PC-9 (cell line): ENCODE results near the gene CGA. TPM values are rescaled to one million over a fixed set of nuclear protein-coding genes. Genes with fewer than 3 reads are reported as not detected.

ENCODE experiments used
- BruUV-seq: library from RNA; stranded (reverse); fragments of 400-500 nt; replicated peaks from 2 replicates; lab custom pipeline; 2021; lab: Mats Ljungman, UMichigan
- CTCF ChIA-PET: fragments of 300-600 bp; sonication (Branson Sonifier 250); formaldehyde crosslinking; loops from one replicate; lab custom pipeline; 2022; ENCODE audit warnings: antibody characterized with exemption; lab: Charles Lee
- POLR2A ChIA-PET: fragments of 300-600 bp; sonication (Branson Sonifier 250); formaldehyde crosslinking; loops from one replicate; lab custom pipeline; 2022; ENCODE audit warnings: antibody characterized with exemption; ENCODE audit not compliant: unreplicated experiment; lab: Charles Lee
- DNase-seq, 2 experiments: peaks; one replicate each; pipeline versions ENCODE4 v3.0.0 to v3.0.0-alpha.2; 2015 to 2022; ENCODE audit warnings: mixed read lengths in 1 of 2
- H2AFZ ChIP-seq: fragments of 200-600 bp; sonication (generic); 2 replicates; pipeline ENCODE4 v1.8.1; 2017; ENCODE audit warnings: antibody characterized with exemption
- H3F3A ChIP-seq: fragments of 200-600 bp; sonication (generic); 2 replicates; pipeline ENCODE4 v1.8.1; 2017; ENCODE audit warnings: antibody characterized with exemption, mild to moderate bottlenecking, low read depth; ENCODE audit not compliant: insufficient read depth
- H3K27ac ChIP-seq: fragments of 200-600 bp; sonication (generic); 2 replicates; pipeline ENCODE4 v1.6.1; 2016; ENCODE audit warnings: mixed run types
- H3K27me3 ChIP-seq: fragments of 200-600 bp; sonication (generic); 2 replicates; pipeline ENCODE4 v1.6.1; 2016; ENCODE audit warnings: low read depth, mixed run types; ENCODE audit not compliant: insufficient read depth
- H3K36me3 ChIP-seq: fragments of 200-600 bp; sonication (generic); 2 replicates; pipeline ENCODE4 v1.6.1; 2016; ENCODE audit warnings: low read depth, mixed run types
- H3K4me1 ChIP-seq: fragments of 200-600 bp; sonication (generic); replicated peaks from 2 replicates; pipeline ENCODE4 v1.6.1; 2016; ENCODE audit warnings: mixed run types; ENCODE audit not compliant: insufficient read depth
- H3K4me2 ChIP-seq: fragments of 200-600 bp; sonication (generic); 2 replicates; pipeline ENCODE4 v1.6.1; 2017; ENCODE audit warnings: mixed run types
- H3K4me3 ChIP-seq: fragments of 200-600 bp; sonication (generic); 2 replicates; pipeline ENCODE4 v1.6.1; 2016; ENCODE audit warnings: mixed run types
- H3K79me2 ChIP-seq: fragments of 200-600 bp; sonication (generic); 2 replicates; pipeline ENCODE4 v1.6.1; 2017; ENCODE audit warnings: low read depth, mixed run types
- H3K9me2 ChIP-seq: fragments of 200-600 bp; sonication (generic); 2 replicates; pipeline ENCODE4 v1.8.1; 2017; ENCODE audit warnings: mild to moderate bottlenecking; ENCODE audit not compliant: insufficient read depth
- H3K9me3 ChIP-seq: fragments of 200-600 bp; sonication (generic); 2 replicates; pipeline ENCODE4 v1.8.1; 2016; ENCODE audit warnings: low read depth; ENCODE audit not compliant: insufficient read depth
- H4K20me1 ChIP-seq: fragments of 200-600 bp; sonication (generic); 2 replicates; pipeline ENCODE4 v1.8.1; 2017; ENCODE audit not compliant: insufficient read depth
- EZH2 ChIP-seq: fragments of 200-600 bp; sonication (generic); IDR thresholded peaks from 2 replicates; pipeline ENCODE4 v1.8.0; 2017; ENCODE audit warnings: antibody characterized with exemption, low read depth
- intact Hi-C: fragments of 100-400 bp; cut with micrococcal nuclease; formaldehyde crosslinking; loops from one replicate; pipeline ENCODE4 v1.10.0; 2022; ENCODE audit not compliant: unreplicated experiment
- total RNA-seq: library from RNA; stranded (reverse); gene quantifications from 2 replicates; pipeline ENCODE4 v1.2.3, GENCODE V29; 2021
- TF ChIP-seq, protein P1 (sequence below): fragments of 200-600 bp; sonication (generic); conservative IDR thresholded peaks from 2 replicates; pipeline ENCODE4 v1.6.1; 2017; ENCODE audit warnings: mixed run types, antibody characterized with exemption, mild to moderate bottlenecking, moderate library complexity

CGA gene
- total RNA-seq, 1 experiment from 2014 or later, result not detected

GRCh38 chr6:87099472-87099871 lies 4.6 kb upstream of the CGA start:
- Histone ChIP-seq H4K20me1 (no peaks in the 10 kb centered on the region), H3K36me3 (no peaks in the 10 kb centered on the region), H3K4me1 (no peaks in the 10 kb centered on the region), H3K4me2 (no peak overlapping the region), H3K27me3 (no peaks in the 10 kb centered on the region), H3K4me3 (no peak overlapping the region), H3K27ac (no peak overlapping the region), H3K9me3 (no peaks in the 10 kb centered on the region), H3K9me2 (no peaks in the 10 kb centered on the region), H3K79me2 (no peaks in the 10 kb centered on the region), H3F3A (no peaks in the 10 kb centered on the region), H2AFZ (no peak overlapping the region)
- intact Hi-C loops, result no loop called here
- ChIA-PET POLR2A (no interaction called here), CTCF (no interaction called here)
- no TSS peak for BruUV-seq
- no peak for DNase-seq
- TF ChIP-seq EZH2, result no peak
- TF ChIP-seq, protein P1, sequence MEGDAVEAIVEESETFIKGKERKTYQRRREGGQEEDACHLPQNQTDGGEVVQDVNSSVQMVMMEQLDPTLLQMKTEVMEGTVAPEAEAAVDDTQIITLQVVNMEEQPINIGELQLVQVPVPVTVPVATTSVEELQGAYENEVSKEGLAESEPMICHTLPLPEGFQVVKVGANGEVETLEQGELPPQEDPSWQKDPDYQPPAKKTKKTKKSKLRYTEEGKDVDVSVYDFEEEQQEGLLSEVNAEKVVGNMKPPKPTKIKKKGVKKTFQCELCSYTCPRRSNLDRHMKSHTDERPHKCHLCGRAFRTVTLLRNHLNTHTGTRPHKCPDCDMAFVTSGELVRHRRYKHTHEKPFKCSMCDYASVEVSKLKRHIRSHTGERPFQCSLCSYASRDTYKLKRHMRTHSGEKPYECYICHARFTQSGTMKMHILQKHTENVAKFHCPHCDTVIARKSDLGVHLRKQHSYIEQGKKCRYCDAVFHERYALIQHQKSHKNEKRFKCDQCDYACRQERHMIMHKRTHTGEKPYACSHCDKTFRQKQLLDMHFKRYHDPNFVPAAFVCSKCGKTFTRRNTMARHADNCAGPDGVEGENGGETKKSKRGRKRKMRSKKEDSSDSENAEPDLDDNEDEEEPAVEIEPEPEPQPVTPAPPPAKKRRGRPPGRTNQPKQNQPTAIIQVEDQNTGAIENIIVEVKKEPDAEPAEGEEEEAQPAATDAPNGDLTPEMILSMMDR, result no peak

- no peak overlapping the region for H3K4me2 ChIP-seq
- no peak overlapping the region for H3K27ac ChIP-seq
- H3F3A ChIP-seq, result no peaks in the 10 kb centered on the region
- no peak overlapping the region for H2AFZ ChIP-seq
- ChIA-PET POLR2A (no interaction called here), CTCF (no interaction called here)
- no peaks in the 10 kb centered on the region for H3K27me3 ChIP-seq
- H4K20me1 ChIP-seq, result no peaks in the 10 kb centered on the region
- H3K36me3 ChIP-seq, result no peaks in the 10 kb centered on the region
- intact Hi-C loops, result no loop called here
- no peaks in the 10 kb centered on the region for H3K79me2 ChIP-seq
- TF ChIP-seq, protein P1, result no peak
- TF ChIP-seq EZH2, result no peak
- H3K4me1 ChIP-seq, result no peaks in the 10 kb centered on the region
- H3K9me3 ChIP-seq, result no peaks in the 10 kb centered on the region
- no peak for DNase-seq
- no peak overlapping the region for H3K4me3 ChIP-seq
- no TSS peak for BruUV-seq
- no peaks in the 10 kb centered on the region for H3K9me2 ChIP-seq
Measured at GRCh38 chr6:87094576-87094975, 330 bp downstream of the CGA start.

DNA sequence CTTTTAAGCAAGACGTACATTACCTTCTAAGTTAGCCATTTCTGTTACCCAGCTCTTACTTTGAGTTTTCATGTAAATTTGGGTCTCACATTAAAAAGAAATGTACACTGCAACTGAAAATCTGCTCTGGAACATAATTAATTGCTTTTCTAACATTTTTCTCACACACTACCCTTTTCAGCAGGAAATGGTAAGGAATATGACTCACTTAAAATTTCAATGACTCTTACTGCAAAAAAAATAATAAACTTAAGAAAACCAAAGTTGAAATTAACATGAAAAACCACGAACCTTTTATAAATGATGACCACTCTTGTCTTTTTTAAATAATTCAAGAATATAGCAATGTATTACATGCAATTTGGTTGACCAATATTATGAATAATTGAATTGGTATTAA lies 1.3 kb downstream of the CGA start:
- Histone ChIP-seq H3K9me2 (no peaks in the 10 kb centered on the region), H3K4me1 (no peaks in the 10 kb centered on the region), H3K27me3 (no peaks in the 10 kb centered on the region), H3K4me2 (no peak overlapping the region), H3K4me3 (no peak overlapping the region), H3K27ac (no peak overlapping the region), H3K9me3 (no peaks in the 10 kb centered on the region), H3F3A (no peaks in the 10 kb centered on the region), H3K36me3 (no peaks in the 10 kb centered on the region), H2AFZ (no peak overlapping the region), H3K79me2 (no peaks in the 10 kb centered on the region), H4K20me1 (no peaks in the 10 kb centered on the region)
- intact Hi-C loops, result no loop called here
- CTCF ChIA-PET, result no interaction called here
- TF ChIP-seq, protein P1, result no peak
- no peak for TF ChIP-seq EZH2
- POLR2A ChIA-PET, result no interaction called here
- BruUV-seq, result no TSS peak
- DNase-seq, result no peak
